Measurements from ENCODE around the gene SERTAD2.
A peak's percentile ranks its signal among the peaks of the same experiment; 100 is the strongest.

SERTAD2 gene

GRCh38 chr2:64612575-64613195 is 41.0 kb downstream of the SERTAD2 start:
- in situ Hi-C loops (cut with MboI; ENCODE audit: low pct_unique_long_range_greater_than_20kb, low sequenced_read_pairs, unreplicated experiment), result no loop called here
- no peak for DNase-seq (ENCODE audit: low spot score)
- no peak for TF ChIP-seq CTCF (IDR thresholded peaks at IDR 0.05; ENCODE audit: extremely low read depth, insufficient read depth, missing control alignments)

GRCh38 chr2:64610316-64610855 is 43.3 kb downstream of the SERTAD2 start:
- no peak for DNase-seq (ENCODE audit: low spot score)
- no peak for TF ChIP-seq CTCF (IDR thresholded peaks at IDR 0.05; ENCODE audit: extremely low read depth, insufficient read depth, missing control alignments)
- in situ Hi-C loops (cut with MboI; ENCODE audit: low pct_unique_long_range_greater_than_20kb, low sequenced_read_pairs, unreplicated experiment), result no loop called here

- DNase-seq (ENCODE audit: low spot score), result no peak
- TF ChIP-seq CTCF (IDR thresholded peaks at IDR 0.05; ENCODE audit: extremely low read depth, insufficient read depth, missing control alignments), result no peak
- in situ Hi-C loops (cut with MboI; ENCODE audit: low pct_unique_long_range_greater_than_20kb, low sequenced_read_pairs, unreplicated experiment), result no loop called here
Observed at GRCh38 chr2:64609942-64610281, 43.8 kb downstream of the SERTAD2 start.

- TF ChIP-seq CTCF (IDR thresholded peaks at IDR 0.05; ENCODE audit: extremely low read depth, insufficient read depth, missing control alignments), result peak; percentile 89
- in situ Hi-C loops (cut with MboI; ENCODE audit: low pct_unique_long_range_greater_than_20kb, low sequenced_read_pairs, unreplicated experiment), result no loop called here
- DNase-seq (ENCODE audit: low spot score), result peak; percentile 91
Observed at GRCh38 chr2:64609227-64609941, 44.3 kb downstream of the SERTAD2 start.

GRCh38 chr2:64608867-64609226 is 44.9 kb downstream of the SERTAD2 start:
- DNase-seq (ENCODE audit: low spot score), result no peak
- in situ Hi-C loops (cut with MboI; ENCODE audit: low pct_unique_long_range_greater_than_20kb, low sequenced_read_pairs, unreplicated experiment), result no loop called here
- no peak for TF ChIP-seq CTCF (IDR thresholded peaks at IDR 0.05; ENCODE audit: extremely low read depth, insufficient read depth, missing control alignments)

GRCh38 chr2:64607381-64608304 is 46.1 kb downstream of the SERTAD2 start:
- in situ Hi-C loops (cut with MboI; ENCODE audit: low pct_unique_long_range_greater_than_20kb, low sequenced_read_pairs, unreplicated experiment), result no loop called here
- DNase-seq (ENCODE audit: low spot score), result no peak
- TF ChIP-seq CTCF (IDR thresholded peaks at IDR 0.05; ENCODE audit: extremely low read depth, insufficient read depth, missing control alignments), result no peak

Data from GM13977 (cell line).